Stimulated activated CD8-positive, alpha-beta memory T cell treated with anti-CD3 and anti-CD28 coated beads, Interleukin-12 subunit alpha, Interleukin-12 subunit beta, amount 100 ng/mL, for 4 hours (primary cell): ENCODE results near the gene GPC5.
"Not testable (repeated sequence)": the region's sequence is repeated elsewhere in the genome, so short reads cannot be mapped to it uniquely, and the experiment has no call there.

Experiments used
- DNase-seq: peaks from one replicate; pipeline ENCODE4 v3.0.0-alpha.2; 2020; ENCODE audit warnings: low read depth

GPC5 gene

GRCh38 chr13:92463134-92463533 lies 1064.7 kb downstream of the GPC5 start:
- no peak for DNase-seq

GRCh38 chr13:92473765-92474475 lies 1075.5 kb downstream of the GPC5 start:
- no peak for DNase-seq

- no peak for DNase-seq
Measured at GRCh38 chr13:92480387-92480786, 1082.0 kb downstream of the GPC5 start.

- not testable (repeated sequence) for DNase-seq
Measured at GRCh38 chr13:92482790-92483189, 1084.4 kb downstream of the GPC5 start.

- DNase-seq: no peak
Measured at GRCh38 chr13:92483894-92484293, 1085.5 kb downstream of the GPC5 start.

GRCh38 chr13:92487238-92487637 lies 1088.8 kb downstream of the GPC5 start:
- DNase-seq: no peak

- DNase-seq: no peak
Measured at GRCh38 chr13:92488249-92488852, 1089.9 kb downstream of the GPC5 start.

- no peak for DNase-seq
Measured at GRCh38 chr13:92491839-92492238, 1093.4 kb downstream of the GPC5 start.

- DNase-seq: no peak
Measured at GRCh38 chr13:92494915-92495314, 1096.5 kb downstream of the GPC5 start.

- no peak for DNase-seq
Measured at GRCh38 chr13:92500192-92500591, 1101.8 kb downstream of the GPC5 start.

- no peak for DNase-seq
Measured at GRCh38 chr13:92510416-92510815, 1112.0 kb downstream of the GPC5 start.

- no peak for DNase-seq
Measured at GRCh38 chr13:92512852-92513251, 1114.4 kb downstream of the GPC5 start.

- no peak for DNase-seq
Measured at GRCh38 chr13:92513672-92514071, 1115.3 kb downstream of the GPC5 start.

- no peak for DNase-seq
Measured at GRCh38 chr13:92514420-92515125, 1116.2 kb downstream of the GPC5 start.

GRCh38 chr13:92516878-92517277 lies 1118.5 kb downstream of the GPC5 start:
- not testable (repeated sequence) for DNase-seq

GRCh38 chr13:92518622-92519021 lies 1120.2 kb downstream of the GPC5 start:
- not testable (repeated sequence) for DNase-seq

GRCh38 chr13:92530364-92530763 lies 1131.9 kb downstream of the GPC5 start:
- DNase-seq: no peak

GRCh38 chr13:92535222-92536006 lies 1137.0 kb downstream of the GPC5 start:
- DNase-seq: no peak

- DNase-seq: no peak
Measured at GRCh38 chr13:92537471-92537870, 1139.0 kb downstream of the GPC5 start.

- no peak for DNase-seq
Measured at GRCh38 chr13:92538164-92538563, 1139.7 kb downstream of the GPC5 start.

- DNase-seq: not testable (repeated sequence)
Measured at GRCh38 chr13:92539148-92539547, 1140.7 kb downstream of the GPC5 start.

GRCh38 chr13:92547266-92547665 lies 1148.8 kb downstream of the GPC5 start:
- no peak for DNase-seq
